ENCODE data around the gene PTCRA.

- TF ChIP-seq CTCF (IDR thresholded peaks at IDR 0.05) = no peak
- TF ChIP-seq POLR2A (IDR thresholded peaks at IDR 0.05) = no peak
Observed at GRCh38 chr6:42942444-42942843, 26.6 kb downstream of the PTCRA start.
